ENCODE results near the gene NOP14.
"Not testable (repeated sequence)": the region's sequence is repeated elsewhere in the genome, so short reads cannot be mapped to it uniquely, and the experiment has no call there.

The NOP14 gene

DNA sequence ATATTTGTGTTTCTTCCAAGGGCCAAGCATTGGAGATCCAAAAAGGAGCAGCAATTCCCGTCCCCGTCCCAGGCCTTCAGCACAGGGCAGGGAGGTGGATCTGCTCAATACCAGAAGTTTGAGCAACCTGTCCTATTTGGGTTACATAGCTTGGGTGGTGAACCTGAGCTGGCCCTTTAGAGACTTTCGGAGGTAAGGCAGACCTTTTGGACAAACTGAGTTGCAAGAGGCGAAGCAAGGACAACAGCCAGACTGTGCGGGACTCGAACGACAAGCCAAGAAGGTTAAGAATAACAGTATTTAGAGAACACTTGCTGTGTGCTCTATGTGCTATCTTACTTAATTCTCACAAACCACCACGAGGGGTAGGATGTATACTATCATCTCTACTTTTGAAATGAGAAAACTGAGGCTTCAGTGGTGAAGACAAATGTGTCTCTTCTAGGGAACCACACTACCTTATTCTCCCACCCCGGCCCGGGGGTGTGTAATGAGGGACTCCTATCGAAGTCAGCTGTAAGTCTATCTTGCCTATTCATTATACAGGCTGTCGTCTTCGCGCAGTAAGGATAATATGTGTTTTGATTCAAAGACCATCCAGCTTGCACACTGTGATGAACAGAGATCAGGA lies 1.3 kb downstream of the NOP14 start:
- no peak for DNase-seq (ENCODE audit: low spot score)
- no peak for FAIRE-seq

- no peak for DNase-seq (ENCODE audit: low spot score)
- FAIRE-seq, result no peak
These were observed 1.8 kb downstream of the NOP14 start for GRCh38 chr4:2961421-2961810.

GRCh38 chr4:2960450-2960849 lies 2.8 kb downstream of the NOP14 start:
- DNase-seq (ENCODE audit: low spot score); FAIRE-seq: not testable (repeated sequence)

GRCh38 chr4:2958446-2958845 lies 4.8 kb downstream of the NOP14 start:
- DNase-seq (ENCODE audit: low spot score) (peak; percentile 91), FAIRE-seq (peak; percentile 94)

GRCh38 chr4:2955186-2956044 lies 7.8 kb downstream of the NOP14 start:
- DNase-seq (ENCODE audit: low spot score); FAIRE-seq: not testable (repeated sequence)

GRCh38 chr4:2954358-2955185 lies 8.6 kb downstream of the NOP14 start:
- DNase-seq (ENCODE audit: low spot score) (no peak), FAIRE-seq (no peak)

- DNase-seq (ENCODE audit: low spot score) (no peak), FAIRE-seq (no peak)
These were observed 9.7 kb downstream of the NOP14 start for GRCh38 chr4:2953496-2953895.

GRCh38 chr4:2950221-2950989 lies 12.8 kb downstream of the NOP14 start:
- no peak for DNase-seq (ENCODE audit: low spot score)
- FAIRE-seq, result no peak

GRCh38 chr4:2949782-2950125 lies 13.5 kb downstream of the NOP14 start:
- FAIRE-seq (no peak), DNase-seq (ENCODE audit: low spot score) (no peak)

GRCh38 chr4:2948895-2949781 lies 14.1 kb downstream of the NOP14 start:
- DNase-seq (ENCODE audit: low spot score) (no peak), FAIRE-seq (no peak)

DNA sequence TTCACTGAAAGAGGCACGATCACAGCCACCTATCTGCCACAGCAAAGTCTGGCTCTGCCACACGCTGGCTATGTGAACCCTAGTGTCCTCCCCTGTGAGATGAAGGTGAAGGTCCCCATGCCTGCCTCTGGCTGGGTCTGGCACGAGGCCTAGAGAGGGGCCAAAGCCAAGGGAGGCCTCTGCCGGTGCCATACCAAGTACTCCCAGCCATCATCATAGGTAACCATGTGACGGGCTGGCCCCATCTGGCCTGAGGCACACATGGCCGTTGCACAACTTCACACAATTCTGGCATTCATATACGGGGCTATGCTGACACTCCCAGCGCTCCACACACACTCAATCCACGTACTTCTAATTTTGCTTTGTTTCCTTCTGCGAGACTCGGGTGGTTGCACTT lies 15.3 kb downstream of the NOP14 start:
- no peak for FAIRE-seq

DNA sequence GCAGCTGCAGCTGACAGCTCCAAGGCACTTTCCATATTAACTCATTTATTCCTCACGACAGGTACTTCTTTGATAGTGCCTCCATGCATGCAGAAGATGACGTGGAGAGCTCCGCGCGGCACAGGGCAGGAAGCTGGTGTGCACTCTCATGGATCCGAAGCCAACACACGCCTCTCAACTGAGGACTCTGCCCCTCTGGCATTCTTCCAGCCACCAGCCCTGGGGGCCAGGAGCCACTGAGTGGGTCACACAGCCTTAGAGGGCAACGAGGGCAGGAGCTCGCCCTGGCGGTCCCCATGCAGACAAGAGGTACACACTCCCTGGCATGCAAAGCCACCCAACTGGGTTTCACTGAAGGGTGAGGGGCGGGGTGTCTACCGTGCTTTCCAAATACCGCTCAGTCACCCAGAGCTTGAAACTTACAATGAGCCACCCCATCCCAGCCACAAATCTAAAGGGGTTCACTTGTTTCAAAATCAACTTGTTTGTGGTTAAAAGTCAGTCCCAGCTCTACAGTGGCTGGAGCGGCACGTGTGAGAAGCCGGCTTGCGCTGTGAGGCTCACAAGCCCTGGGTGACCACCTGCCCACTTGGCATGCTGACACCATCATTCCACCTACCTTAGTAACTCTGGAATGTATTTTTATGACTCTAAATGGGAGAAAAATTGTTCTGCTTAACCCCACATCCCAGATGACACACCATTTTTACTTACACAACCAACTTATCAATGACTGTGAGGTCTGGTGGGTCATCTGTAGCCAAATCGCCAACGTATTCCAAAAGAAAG lies 16.2 kb downstream of the NOP14 start:
- DNase-seq (ENCODE audit: low spot score), result no peak

More for the DNA sequence above, 15.3 kb downstream of the NOP14 start:
- no peak for DNase-seq (ENCODE audit: low spot score)

GRCh38 chr4:2945619-2946604 lies 17.3 kb downstream of the NOP14 start:
- DNase-seq (ENCODE audit: low spot score); FAIRE-seq: not testable (repeated sequence)

More for the DNA sequence above, 16.2 kb downstream of the NOP14 start:
- FAIRE-seq, result no peak

- FAIRE-seq (no peak), DNase-seq (ENCODE audit: low spot score) (no peak)
These were observed 18.4 kb downstream of the NOP14 start for GRCh38 chr4:2944586-2945526.

GRCh38 chr4:2944091-2944482 lies 19.1 kb downstream of the NOP14 start:
- no peak for FAIRE-seq

GRCh38 chr4:2943364-2944090 lies 19.7 kb downstream of the NOP14 start:
- DNase-seq (ENCODE audit: low spot score) (no peak), FAIRE-seq (no peak)

More at GRCh38 chr4:2944091-2944482, 19.1 kb downstream of the NOP14 start:
- DNase-seq (ENCODE audit: low spot score), result no peak

Measured in RCC 7860 (cell line).